ENCODE results near the gene ETS1.

- no peak for TF ChIP-seq CTCF (IDR thresholded peaks at IDR 0.05; ENCODE audit: borderline replicate concordance, extremely low read depth, low read length, poor library complexity, severe bottlenecking)
- TF ChIP-seq EZH2 (IDR thresholded peaks at IDR 0.05; ENCODE audit: borderline replicate concordance, low read depth, low read length, severe bottlenecking) = no peak
Observed at GRCh38 chr11:128547946-128548648, 39.3 kb downstream of the ETS1 start.

All from DND-41 (cell line).